PC-9 (cell line): Measurements from ENCODE around the gene ALPK1.

Experiments
- EZH2 ChIP-seq: fragments of 200-600 bp; sonication (generic); IDR thresholded peaks from 2 replicates; pipeline ENCODE4 v1.8.0; 2017; ENCODE audit warnings: antibody characterized with exemption, low read depth
- TF ChIP-seq, protein P1 (sequence below): fragments of 200-600 bp; sonication (generic); conservative IDR thresholded peaks from 2 replicates; pipeline ENCODE4 v1.6.1; 2017; ENCODE audit warnings: mixed run types, antibody characterized with exemption, mild to moderate bottlenecking, moderate library complexity

DNA sequence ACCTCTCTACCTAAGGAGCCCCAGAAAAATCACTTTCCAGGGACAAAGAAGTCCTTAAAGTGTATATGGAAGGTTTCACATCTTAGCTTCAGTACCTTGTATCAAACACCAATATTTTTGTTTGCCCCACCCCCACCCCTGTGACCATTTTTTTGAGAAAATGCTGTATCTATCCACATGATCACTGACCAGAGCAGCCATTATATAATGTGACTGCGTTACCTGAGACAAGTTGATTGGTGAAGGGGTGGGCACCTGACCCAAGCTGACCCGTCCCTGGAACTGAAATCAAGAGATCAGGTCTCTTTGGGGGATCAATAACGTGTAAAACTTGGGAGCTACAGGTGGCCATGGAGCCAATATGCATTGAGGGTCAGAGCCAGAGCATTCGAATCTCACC lies 22.2 kb upstream of the ALPK1 start:
- TF ChIP-seq, protein P1, sequence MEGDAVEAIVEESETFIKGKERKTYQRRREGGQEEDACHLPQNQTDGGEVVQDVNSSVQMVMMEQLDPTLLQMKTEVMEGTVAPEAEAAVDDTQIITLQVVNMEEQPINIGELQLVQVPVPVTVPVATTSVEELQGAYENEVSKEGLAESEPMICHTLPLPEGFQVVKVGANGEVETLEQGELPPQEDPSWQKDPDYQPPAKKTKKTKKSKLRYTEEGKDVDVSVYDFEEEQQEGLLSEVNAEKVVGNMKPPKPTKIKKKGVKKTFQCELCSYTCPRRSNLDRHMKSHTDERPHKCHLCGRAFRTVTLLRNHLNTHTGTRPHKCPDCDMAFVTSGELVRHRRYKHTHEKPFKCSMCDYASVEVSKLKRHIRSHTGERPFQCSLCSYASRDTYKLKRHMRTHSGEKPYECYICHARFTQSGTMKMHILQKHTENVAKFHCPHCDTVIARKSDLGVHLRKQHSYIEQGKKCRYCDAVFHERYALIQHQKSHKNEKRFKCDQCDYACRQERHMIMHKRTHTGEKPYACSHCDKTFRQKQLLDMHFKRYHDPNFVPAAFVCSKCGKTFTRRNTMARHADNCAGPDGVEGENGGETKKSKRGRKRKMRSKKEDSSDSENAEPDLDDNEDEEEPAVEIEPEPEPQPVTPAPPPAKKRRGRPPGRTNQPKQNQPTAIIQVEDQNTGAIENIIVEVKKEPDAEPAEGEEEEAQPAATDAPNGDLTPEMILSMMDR, result no peak
- TF ChIP-seq EZH2, result no peak
